WTC11 (cell line): ENCODE results near the gene MYOD1. TPM values are rescaled to one million over a fixed set of nuclear protein-coding genes. Genes with fewer than 3 reads are reported as not detected.

Experiments used
- ATAC-seq: fragments of 200-7000 bp; cut with Tn5 transposase; 2 replicates; pipeline ENCODE4 v1.10.0; 2021; ENCODE audit warnings: mild to moderate bottlenecking, moderate library complexity
- CTCF ChIA-PET: fragments of 300-600 bp; sonication (Branson Sonifier 250); formaldehyde crosslinking; loops from one replicate; lab custom pipeline; 2021; ENCODE audit warnings: antibody characterized with exemption; lab: Charles Lee
- POLR2A ChIA-PET: fragments of 350-600 bp; sonication (Branson Sonifier 250); formaldehyde crosslinking; loops from one replicate; lab custom pipeline; 2021; ENCODE audit warnings: antibody characterized with exemption; lab: Charles Lee
- DNase-seq: peaks from one replicate; pipeline ENCODE4 v3.0.0; 2021; ENCODE audit warnings: low spot score
- H3K27ac Mint-ChIP-seq: 2 replicates; pipeline ENCODE4 v1.8.0; 2021; ENCODE audit warnings: mixed read lengths
- H3K27me3 Mint-ChIP-seq: 2 replicates; pipeline ENCODE4 v1.8.0; 2021; ENCODE audit warnings: low read depth, mild to moderate bottlenecking, moderate library complexity, mixed read lengths
- H3K36me3 Mint-ChIP-seq: 2 replicates; pipeline ENCODE4 v1.8.0; 2021; ENCODE audit warnings: mixed read lengths
- H3K4me1 Mint-ChIP-seq: 2 replicates; pipeline ENCODE4 v1.8.0; 2022; ENCODE audit warnings: mixed read lengths
- H3K4me3 Mint-ChIP-seq: 2 replicates; pipeline ENCODE4 v1.8.0; 2021; ENCODE audit warnings: mild to moderate bottlenecking, moderate library complexity, mixed read lengths
- H3K9me3 Mint-ChIP-seq: 2 replicates; pipeline ENCODE4 v1.8.0; 2021; ENCODE audit warnings: mixed read lengths
- CREB1 ChIP-seq: sonication (generic); formaldehyde crosslinking; IDR thresholded peaks from 2 replicates; pipeline ENCODE4 v1.8.0; 2023; ENCODE audit warnings: mild to moderate bottlenecking, missing genetic modification reagents
- ESRRA ChIP-seq: sonication (generic); formaldehyde crosslinking; IDR thresholded peaks from 2 replicates; pipeline ENCODE4 v1.8.1; 2022; ENCODE audit warnings: mild to moderate bottlenecking, missing genetic modification reagents, borderline replicate concordance
- IRF2 ChIP-seq: sonication (generic); formaldehyde crosslinking; IDR thresholded peaks from 2 replicates; pipeline ENCODE4 v1.8.0; 2022; ENCODE audit warnings: low read depth, missing genetic modification reagents, borderline replicate concordance
- JUN ChIP-seq: sonication (generic); formaldehyde crosslinking; IDR thresholded peaks from 2 replicates; pipeline ENCODE4 v1.8.0; 2023; ENCODE audit warnings: mild to moderate bottlenecking, missing genetic modification reagents
- MXD4 ChIP-seq: fragments of 250-450 bp; sonication (Bioruptor Pico); IDR thresholded peaks from 2 replicates; pipeline ENCODE4 v1.8.0; 2021; ENCODE audit warnings: mild to moderate bottlenecking, moderate library complexity, borderline replicate concordance
- NFE2L1 ChIP-seq: sonication (generic); formaldehyde crosslinking; IDR thresholded peaks from 2 replicates; pipeline ENCODE4 v1.8.1; 2023; ENCODE audit warnings: missing genetic modification reagents
- RORB ChIP-seq: fragments of 250-450 bp; sonication (Bioruptor Pico); IDR thresholded peaks from 2 replicates; pipeline ENCODE4 v1.9.0; 2021; ENCODE audit warnings: mild to moderate bottlenecking
- SMAD3 ChIP-seq: sonication (generic); formaldehyde crosslinking; IDR thresholded peaks from 2 replicates; pipeline ENCODE4 v1.8.0; 2022; ENCODE audit warnings: missing genetic modification reagents, mild to moderate bottlenecking, borderline replicate concordance
- SOX15 ChIP-seq: fragments of 250-450 bp; sonication (Bioruptor Pico); IDR thresholded peaks from 2 replicates; pipeline ENCODE4 v1.9.0; 2021; ENCODE audit warnings: mild to moderate bottlenecking
- ZNF263 ChIP-seq: sonication (generic); formaldehyde crosslinking; IDR thresholded peaks from 2 replicates; pipeline ENCODE4 v1.8.1; 2022; ENCODE audit warnings: low read depth, mild to moderate bottlenecking, moderate library complexity, missing genetic modification reagents
- total RNA-seq: library from RNA; stranded (reverse); gene quantifications from 3 replicates; pipeline ENCODE4 v1.2.3, GENCODE V29; 2021
- TF ChIP-seq, protein P1 (sequence below): fragments of 250-450 bp; sonication (Bioruptor Pico); IDR thresholded peaks from 2 replicates; pipeline ENCODE4 v1.9.0; 2021; ENCODE audit warnings: mild to moderate bottlenecking, borderline replicate concordance
- TF ChIP-seq, protein P2 (sequence below): sonication (generic); formaldehyde crosslinking; IDR thresholded peaks from 2 replicates; pipeline ENCODE4 v1.8.1; 2022; ENCODE audit warnings: missing genetic modification reagents, borderline replicate concordance
- TF ChIP-seq, protein P3 (sequence below): fragments of 250-450 bp; sonication (Bioruptor Pico); IDR thresholded peaks from 2 replicates; pipeline ENCODE4 v1.9.0; 2021; ENCODE audit warnings: moderate library complexity, mild to moderate bottlenecking, inconsistent platforms, borderline replicate concordance
- TF ChIP-seq, protein P4 (sequence below): sonication (generic); formaldehyde crosslinking; IDR thresholded peaks from 2 replicates; pipeline ENCODE4 v1.8.1; 2023; ENCODE audit warnings: mild to moderate bottlenecking, missing genetic modification reagents, moderate library complexity
- TF ChIP-seq, protein P5 (sequence below): sonication (generic); formaldehyde crosslinking; IDR thresholded peaks from 2 replicates; pipeline ENCODE4 v1.8.1; 2023; ENCODE audit warnings: mild to moderate bottlenecking, missing genetic modification reagents, borderline replicate concordance
- TF ChIP-seq, protein P6 (sequence below): sonication (generic); formaldehyde crosslinking; IDR thresholded peaks from 2 replicates; pipeline ENCODE4 v1.8.0; 2022; ENCODE audit warnings: mild to moderate bottlenecking, missing genetic modification reagents
- TF ChIP-seq, protein P7 (sequence below): fragments of 250-450 bp; sonication (Bioruptor Pico); IDR thresholded peaks from 2 replicates; pipeline ENCODE4 v1.9.0; 2021; ENCODE audit warnings: mild to moderate bottlenecking
- TF ChIP-seq, protein P8 (sequence below): sonication (generic); formaldehyde crosslinking; IDR thresholded peaks from 2 replicates; pipeline ENCODE4 v1.8.1; 2022; ENCODE audit warnings: low read depth, missing genetic modification reagents, borderline replicate concordance

MYOD1 gene
- total RNA-seq, 1 experiment from 2014 or later: not detected

DNA sequence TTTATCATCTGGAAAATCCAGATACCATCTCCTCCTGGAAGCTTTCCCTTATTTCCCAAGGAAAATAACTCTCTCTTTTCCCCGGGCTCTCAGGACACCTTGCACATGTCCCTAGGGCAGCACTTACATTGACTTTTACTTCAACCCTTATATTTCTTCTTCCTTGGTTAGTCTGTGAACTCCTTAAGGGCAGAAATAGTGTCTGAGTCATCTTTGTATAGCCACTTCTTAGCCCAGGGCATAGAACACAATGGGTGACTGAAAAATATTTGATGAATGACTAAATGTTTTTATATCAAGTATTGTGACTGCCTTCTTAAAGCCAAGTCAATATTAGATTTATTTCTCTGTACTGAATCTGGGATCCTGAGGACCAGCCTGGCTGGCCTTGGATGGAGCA, 45.4 kb upstream of the MYOD1 start (continued):
- TF ChIP-seq, protein P1, sequence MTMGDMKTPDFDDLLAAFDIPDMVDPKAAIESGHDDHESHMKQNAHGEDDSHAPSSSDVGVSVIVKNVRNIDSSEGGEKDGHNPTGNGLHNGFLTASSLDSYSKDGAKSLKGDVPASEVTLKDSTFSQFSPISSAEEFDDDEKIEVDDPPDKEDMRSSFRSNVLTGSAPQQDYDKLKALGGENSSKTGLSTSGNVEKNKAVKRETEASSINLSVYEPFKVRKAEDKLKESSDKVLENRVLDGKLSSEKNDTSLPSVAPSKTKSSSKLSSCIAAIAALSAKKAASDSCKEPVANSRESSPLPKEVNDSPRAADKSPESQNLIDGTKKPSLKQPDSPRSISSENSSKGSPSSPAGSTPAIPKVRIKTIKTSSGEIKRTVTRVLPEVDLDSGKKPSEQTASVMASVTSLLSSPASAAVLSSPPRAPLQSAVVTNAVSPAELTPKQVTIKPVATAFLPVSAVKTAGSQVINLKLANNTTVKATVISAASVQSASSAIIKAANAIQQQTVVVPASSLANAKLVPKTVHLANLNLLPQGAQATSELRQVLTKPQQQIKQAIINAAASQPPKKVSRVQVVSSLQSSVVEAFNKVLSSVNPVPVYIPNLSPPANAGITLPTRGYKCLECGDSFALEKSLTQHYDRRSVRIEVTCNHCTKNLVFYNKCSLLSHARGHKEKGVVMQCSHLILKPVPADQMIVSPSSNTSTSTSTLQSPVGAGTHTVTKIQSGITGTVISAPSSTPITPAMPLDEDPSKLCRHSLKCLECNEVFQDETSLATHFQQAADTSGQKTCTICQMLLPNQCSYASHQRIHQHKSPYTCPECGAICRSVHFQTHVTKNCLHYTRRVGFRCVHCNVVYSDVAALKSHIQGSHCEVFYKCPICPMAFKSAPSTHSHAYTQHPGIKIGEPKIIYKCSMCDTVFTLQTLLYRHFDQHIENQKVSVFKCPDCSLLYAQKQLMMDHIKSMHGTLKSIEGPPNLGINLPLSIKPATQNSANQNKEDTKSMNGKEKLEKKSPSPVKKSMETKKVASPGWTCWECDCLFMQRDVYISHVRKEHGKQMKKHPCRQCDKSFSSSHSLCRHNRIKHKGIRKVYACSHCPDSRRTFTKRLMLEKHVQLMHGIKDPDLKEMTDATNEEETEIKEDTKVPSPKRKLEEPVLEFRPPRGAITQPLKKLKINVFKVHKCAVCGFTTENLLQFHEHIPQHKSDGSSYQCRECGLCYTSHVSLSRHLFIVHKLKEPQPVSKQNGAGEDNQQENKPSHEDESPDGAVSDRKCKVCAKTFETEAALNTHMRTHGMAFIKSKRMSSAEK: no peak
- no peak for TF ChIP-seq MXD4 (CRISPR knock-in tag)

DNA sequence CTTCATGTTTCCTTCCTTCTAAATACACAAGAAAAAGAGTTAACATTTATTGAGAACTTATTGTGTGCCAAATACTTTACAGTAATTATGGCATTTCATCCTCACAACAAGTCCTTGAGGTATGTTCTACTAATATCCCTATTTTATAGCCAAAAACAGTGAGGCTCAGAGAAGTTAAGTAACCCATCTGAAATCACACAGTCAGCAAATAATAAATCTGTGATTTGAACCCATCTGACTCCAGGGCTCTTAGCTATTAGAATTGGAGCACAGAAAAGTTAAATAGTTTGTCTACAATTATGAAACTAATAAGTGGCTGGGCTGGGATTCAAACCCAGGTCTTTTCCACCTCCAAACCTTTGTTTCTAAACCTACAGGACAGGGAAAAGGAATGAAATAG, 36.5 kb upstream of the MYOD1 start:
- DNase-seq (no peak), ATAC-seq (no peak)
- TF ChIP-seq CREB1 (CRISPR knock-in tag): no peak
- TF ChIP-seq, protein P2, sequence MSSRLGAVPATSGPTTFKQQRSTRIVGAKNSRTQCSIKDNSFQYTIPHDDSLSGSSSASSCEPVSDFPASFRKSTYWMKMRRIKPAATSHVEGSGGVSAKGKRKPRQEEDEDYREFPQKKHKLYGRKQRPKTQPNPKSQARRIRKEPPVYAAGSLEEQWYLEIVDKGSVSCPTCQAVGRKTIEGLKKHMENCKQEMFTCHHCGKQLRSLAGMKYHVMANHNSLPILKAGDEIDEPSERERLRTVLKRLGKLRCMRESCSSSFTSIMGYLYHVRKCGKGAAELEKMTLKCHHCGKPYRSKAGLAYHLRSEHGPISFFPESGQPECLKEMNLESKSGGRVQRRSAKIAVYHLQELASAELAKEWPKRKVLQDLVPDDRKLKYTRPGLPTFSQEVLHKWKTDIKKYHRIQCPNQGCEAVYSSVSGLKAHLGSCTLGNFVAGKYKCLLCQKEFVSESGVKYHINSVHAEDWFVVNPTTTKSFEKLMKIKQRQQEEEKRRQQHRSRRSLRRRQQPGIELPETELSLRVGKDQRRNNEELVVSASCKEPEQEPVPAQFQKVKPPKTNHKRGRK (CRISPR knock-in tag): no peak
- TF ChIP-seq ZNF263 (CRISPR knock-in tag): no peak
- TF ChIP-seq, protein P3, sequence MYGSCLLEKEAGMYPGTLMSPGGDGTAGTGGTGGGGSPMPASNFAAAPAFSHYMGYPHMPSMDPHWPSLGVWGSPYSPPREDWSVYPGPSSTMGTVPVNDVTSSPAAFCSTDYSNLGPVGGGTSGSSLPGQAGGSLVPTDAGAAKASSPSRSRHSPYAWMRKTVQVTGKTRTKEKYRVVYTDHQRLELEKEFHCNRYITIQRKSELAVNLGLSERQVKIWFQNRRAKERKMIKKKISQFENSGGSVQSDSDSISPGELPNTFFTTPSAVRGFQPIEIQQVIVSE (CRISPR knock-in tag): no peak
- TF ChIP-seq, protein P4, sequence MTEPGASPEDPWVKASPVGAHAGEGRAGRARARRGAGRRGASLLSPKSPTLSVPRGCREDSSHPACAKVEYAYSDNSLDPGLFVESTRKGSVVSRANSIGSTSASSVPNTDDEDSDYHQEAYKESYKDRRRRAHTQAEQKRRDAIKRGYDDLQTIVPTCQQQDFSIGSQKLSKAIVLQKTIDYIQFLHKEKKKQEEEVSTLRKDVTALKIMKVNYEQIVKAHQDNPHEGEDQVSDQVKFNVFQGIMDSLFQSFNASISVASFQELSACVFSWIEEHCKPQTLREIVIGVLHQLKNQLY (CRISPR knock-in tag): no peak
- no peak for TF ChIP-seq JUN (CRISPR knock-in tag)
- TF ChIP-seq, protein P5, sequence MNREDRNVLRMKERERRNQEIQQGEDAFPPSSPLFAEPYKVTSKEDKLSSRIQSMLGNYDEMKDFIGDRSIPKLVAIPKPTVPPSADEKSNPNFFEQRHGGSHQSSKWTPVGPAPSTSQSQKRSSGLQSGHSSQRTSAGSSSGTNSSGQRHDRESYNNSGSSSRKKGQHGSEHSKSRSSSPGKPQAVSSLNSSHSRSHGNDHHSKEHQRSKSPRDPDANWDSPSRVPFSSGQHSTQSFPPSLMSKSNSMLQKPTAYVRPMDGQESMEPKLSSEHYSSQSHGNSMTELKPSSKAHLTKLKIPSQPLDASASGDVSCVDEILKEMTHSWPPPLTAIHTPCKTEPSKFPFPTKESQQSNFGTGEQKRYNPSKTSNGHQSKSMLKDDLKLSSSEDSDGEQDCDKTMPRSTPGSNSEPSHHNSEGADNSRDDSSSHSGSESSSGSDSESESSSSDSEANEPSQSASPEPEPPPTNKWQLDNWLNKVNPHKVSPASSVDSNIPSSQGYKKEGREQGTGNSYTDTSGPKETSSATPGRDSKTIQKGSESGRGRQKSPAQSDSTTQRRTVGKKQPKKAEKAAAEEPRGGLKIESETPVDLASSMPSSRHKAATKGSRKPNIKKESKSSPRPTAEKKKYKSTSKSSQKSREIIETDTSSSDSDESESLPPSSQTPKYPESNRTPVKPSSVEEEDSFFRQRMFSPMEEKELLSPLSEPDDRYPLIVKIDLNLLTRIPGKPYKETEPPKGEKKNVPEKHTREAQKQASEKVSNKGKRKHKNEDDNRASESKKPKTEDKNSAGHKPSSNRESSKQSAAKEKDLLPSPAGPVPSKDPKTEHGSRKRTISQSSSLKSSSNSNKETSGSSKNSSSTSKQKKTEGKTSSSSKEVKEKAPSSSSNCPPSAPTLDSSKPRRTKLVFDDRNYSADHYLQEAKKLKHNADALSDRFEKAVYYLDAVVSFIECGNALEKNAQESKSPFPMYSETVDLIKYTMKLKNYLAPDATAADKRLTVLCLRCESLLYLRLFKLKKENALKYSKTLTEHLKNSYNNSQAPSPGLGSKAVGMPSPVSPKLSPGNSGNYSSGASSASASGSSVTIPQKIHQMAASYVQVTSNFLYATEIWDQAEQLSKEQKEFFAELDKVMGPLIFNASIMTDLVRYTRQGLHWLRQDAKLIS: no peak
- no peak for TF ChIP-seq SOX15 (CRISPR knock-in tag)
- no peak for TF ChIP-seq IRF2 (CRISPR knock-in tag)
- TF ChIP-seq, protein P6, sequence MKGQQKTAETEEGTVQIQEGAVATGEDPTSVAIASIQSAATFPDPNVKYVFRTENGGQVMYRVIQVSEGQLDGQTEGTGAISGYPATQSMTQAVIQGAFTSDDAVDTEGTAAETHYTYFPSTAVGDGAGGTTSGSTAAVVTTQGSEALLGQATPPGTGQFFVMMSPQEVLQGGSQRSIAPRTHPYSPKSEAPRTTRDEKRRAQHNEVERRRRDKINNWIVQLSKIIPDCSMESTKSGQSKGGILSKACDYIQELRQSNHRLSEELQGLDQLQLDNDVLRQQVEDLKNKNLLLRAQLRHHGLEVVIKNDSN (CRISPR knock-in tag): no peak
- TF ChIP-seq, protein P7, sequence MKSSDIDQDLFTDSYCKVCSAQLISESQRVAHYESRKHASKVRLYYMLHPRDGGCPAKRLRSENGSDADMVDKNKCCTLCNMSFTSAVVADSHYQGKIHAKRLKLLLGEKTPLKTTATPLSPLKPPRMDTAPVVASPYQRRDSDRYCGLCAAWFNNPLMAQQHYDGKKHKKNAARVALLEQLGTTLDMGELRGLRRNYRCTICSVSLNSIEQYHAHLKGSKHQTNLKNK: no peak
- no peak for TF ChIP-seq SMAD3 (CRISPR knock-in tag)
- no peak for TF ChIP-seq RORB (CRISPR knock-in tag)
- no peak for TF ChIP-seq ESRRA (CRISPR knock-in tag)
- no peak for TF ChIP-seq NFE2L1
- TF ChIP-seq, protein P8, sequence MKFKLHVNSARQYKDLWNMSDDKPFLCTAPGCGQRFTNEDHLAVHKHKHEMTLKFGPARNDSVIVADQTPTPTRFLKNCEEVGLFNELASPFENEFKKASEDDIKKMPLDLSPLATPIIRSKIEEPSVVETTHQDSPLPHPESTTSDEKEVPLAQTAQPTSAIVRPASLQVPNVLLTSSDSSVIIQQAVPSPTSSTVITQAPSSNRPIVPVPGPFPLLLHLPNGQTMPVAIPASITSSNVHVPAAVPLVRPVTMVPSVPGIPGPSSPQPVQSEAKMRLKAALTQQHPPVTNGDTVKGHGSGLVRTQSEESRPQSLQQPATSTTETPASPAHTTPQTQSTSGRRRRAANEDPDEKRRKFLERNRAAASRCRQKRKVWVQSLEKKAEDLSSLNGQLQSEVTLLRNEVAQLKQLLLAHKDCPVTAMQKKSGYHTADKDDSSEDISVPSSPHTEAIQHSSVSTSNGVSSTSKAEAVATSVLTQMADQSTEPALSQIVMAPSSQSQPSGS (CRISPR knock-in tag): no peak
- Mint-ChIP-seq H3K36me3 (no peaks in the 10 kb centered on the region), H3K4me1 (no peaks in the 10 kb centered on the region), H3K27me3 (peaks cover 15% of the 10 kb centered on the region), H3K4me3 (no peak overlapping the region), H3K27ac (no peak overlapping the region), H3K9me3 (no peaks in the 10 kb centered on the region)
- CTCF ChIA-PET: no interaction called here
- POLR2A ChIA-PET: no interaction called here
